Measurements from ENCODE around the gene SMG6. TPM values are rescaled to one million over a fixed set of nuclear protein-coding genes. Genes with fewer than 3 reads are reported as not detected.

The SMG6 gene
- 30.3 and 46.1 TPM in 2 replicates for total RNA-seq

DNA sequence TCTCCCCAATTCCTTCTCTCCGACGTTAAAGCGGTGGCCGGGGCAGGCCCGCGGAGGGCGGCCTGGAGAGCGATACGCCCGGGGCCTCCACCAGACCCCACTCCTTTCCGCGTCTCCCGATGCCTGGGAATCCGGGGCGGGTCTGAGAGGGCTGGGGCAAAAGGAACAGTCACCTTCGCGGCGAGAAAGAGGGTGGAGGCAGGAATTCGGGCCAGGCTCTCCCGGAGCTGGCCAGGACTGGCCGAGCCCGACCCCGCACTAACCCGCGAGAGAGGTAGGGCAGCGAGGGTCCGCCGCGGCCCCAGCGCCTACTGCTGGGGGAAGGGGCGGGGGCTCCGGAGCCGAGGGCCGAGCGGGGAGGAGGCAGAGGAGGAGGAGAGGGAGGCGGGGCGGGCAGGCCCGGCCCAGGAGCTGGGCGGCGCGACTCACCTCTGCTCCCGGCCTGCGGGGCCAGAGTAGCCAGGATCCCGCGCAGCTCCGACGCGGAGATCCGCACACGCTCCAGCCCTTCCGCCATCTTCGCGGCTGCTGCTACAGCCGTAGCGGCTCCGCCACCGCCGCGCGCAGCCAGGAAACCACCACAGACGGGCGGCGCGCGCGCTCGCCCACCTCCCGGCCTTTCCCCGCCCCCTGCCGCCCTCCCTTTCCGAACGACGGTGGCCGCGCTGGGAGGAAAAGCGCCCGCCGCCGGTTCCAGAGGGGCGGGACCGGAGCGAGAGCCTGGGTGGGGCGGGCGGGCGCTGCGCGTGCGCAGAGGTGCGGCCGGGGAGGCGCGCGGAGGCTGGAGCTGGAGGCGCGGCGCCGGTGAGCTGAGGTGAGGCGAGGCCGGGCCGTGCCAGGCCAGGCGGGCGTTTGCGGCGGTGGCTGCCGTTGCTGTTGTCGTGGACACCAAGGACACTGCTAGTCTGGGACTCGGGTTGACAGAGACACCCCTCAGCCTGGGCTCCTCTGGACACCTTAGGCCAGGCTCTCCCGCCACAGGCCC, at the start of gene SMG6, which contains the start of gene SRR:
SMG6 (minus strand) TSS at position 582 of the 985 bp plus-strand sequence; CDS start at position 517, 65 bp downstream.
SRR (plus strand) TSS at position 747 of the 985 bp plus-strand sequence. CDS start 11,611 bp downstream, outside the sequence.

DNA sequence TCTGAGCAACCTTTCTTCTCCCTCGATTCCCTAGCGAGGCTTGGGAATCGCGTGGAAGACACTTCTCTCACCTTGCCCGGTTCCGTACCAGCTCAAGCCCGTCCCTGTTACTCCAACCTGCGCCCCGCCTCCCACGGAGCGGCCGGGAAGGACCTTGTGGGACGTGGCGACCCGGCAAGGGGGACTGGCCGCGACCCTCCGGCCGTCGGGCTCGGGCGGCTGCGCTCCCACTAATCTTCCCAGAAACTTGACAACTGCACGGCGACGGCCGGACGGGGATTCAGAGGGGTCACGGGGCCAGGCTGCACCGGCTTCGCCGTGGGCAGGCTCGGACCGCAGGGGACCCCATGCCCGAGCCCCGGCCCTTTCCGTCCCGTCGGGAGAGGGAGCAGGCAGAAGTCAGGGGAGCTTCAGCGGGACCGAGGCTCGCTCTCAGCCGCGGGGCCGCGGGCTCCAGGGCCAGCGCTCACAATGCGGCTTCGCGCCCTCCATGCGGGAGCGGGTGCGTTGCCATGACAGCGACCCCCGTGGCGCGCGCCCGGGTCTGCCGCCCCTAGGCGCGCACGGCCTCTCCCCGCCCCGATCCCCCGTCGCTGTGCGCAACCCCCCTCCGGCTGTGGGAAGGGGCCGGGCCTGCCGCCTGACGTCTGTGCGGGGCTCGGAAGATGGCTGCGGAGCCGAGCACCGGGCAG, 33.4 kb upstream of the SMG6 start, which contains the start of gene SGSM2:
SGSM2 (plus strand) TSS at position 650 of the 692 bp plus-strand sequence. CDS start 188 bp downstream, outside the sequence.

DNA sequence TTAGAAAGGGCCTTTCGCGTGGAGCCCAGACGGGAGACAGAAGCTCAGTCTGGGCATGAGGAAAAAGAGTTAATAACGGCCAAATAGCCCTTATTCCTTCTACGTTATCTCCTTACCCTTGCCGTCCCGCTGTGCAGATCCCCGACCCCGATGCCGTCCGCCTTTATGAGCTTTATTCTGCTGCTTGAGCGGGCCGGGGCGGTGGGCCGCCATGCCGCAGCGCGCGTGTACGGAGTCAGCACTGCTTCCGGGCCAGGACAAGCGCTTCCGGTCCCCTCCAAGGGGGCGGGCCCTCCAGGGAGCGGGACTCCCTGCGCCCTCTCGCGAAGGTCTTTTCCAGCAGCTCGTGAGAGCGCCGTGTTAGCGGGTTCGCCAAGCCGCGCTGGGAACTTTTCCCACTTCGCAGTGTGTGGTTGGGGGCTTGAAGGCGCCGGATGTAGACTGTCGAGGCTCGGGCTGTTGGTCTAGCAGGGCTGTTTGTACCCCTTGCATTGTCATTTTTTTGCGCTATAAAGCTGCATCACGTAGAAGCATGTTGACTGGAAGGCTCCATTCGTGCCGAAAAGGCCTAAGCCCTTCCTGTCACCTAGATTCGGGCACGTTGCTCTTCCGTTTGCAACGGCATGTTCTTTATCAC, 32.7 kb upstream of the SMG6 start, which contains the start of gene TSR1:
TSR1 (minus strand) TSS at position 243 of the 637 bp plus-strand sequence; CDS start at position 213, 30 bp downstream.

DNA sequence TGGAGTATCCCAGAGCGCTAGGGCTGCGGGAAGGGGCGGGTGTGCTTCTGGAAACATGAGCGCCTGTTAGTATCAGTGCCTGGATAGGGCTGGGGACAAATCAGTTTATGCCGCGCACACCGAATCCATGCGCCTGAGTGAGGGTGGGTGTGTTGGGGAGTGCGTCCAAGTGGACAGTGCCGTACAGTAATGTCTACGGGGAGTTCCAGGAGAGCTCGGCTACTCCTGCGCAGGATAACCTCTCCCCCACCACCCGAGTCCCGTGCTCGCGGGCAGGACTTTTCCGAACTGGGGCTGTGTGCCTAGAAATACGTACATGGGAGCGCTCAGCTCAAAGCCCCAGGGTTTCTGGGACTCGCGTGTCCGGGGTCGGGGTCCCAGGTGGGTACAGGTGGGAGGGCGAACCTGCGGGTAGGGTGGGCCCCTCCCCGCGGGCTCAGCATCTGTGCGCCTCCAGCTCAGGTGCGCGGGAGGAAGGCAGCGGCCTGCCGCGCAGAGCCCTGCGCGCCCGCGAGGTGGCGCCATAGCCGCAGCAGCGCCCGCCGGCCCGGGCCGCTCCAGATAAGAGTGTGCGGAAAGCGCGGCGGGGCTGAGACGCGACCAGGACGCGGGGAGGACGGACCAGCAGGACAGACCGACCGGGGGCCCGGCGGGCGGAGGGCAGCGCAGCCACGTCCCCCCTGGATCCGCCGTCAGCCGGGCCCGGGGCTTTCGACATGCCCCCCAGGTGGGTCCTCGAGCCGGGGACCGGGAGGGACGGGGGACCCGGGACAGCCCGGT, 248.9 kb downstream of the SMG6 start, which contains the start of gene HIC1:
HIC1 (plus strand) TSS at position 592 of the 780 bp plus-strand sequence. CDS start 1,588 bp downstream, outside the sequence.

DNA sequence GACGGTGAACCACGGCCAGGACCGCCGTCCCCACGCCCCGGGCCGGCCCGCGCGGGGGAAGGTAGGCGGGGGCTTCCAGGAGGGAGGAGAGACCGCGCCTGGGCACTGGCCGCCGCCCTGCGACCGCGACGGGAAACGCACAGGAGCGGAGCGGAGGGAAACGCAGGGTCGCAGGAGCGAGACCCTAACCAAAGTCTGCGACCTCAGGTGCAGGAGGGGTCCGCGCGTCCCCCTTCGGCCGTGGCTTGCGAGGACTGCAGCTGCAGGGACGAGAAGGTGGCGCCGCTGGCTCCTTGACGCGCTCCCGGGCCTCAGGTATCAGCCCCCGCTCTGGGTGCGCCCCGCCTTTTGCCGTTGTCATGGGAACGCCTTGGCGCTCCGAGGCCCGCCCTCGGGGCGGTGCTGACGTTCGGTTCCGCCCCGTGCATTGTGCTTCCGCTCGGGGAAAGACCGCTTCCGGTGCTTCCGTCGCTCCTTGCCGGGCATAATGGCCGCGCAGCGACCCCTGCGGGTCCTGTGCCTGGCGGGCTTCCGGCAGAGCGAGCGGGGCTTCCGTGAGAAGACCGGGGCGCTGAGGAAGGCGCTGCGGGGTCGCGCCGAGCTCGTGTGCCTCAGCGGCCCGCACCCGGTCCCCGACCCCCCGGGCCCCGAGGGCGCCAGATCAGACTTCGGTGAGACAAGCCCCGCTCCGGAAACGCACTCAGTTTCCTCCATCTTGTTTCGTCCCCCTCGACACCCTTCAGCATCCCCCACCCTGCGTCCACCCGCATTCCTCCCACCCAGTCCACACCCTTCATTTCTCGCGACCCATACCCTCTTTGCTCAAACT, 261.8 kb downstream of the SMG6 start, which contains the start of gene OVCA2:
OVCA2 (plus strand) TSS at position 462 of the 829 bp plus-strand sequence; CDS start at position 488, 26 bp downstream.

DNA sequence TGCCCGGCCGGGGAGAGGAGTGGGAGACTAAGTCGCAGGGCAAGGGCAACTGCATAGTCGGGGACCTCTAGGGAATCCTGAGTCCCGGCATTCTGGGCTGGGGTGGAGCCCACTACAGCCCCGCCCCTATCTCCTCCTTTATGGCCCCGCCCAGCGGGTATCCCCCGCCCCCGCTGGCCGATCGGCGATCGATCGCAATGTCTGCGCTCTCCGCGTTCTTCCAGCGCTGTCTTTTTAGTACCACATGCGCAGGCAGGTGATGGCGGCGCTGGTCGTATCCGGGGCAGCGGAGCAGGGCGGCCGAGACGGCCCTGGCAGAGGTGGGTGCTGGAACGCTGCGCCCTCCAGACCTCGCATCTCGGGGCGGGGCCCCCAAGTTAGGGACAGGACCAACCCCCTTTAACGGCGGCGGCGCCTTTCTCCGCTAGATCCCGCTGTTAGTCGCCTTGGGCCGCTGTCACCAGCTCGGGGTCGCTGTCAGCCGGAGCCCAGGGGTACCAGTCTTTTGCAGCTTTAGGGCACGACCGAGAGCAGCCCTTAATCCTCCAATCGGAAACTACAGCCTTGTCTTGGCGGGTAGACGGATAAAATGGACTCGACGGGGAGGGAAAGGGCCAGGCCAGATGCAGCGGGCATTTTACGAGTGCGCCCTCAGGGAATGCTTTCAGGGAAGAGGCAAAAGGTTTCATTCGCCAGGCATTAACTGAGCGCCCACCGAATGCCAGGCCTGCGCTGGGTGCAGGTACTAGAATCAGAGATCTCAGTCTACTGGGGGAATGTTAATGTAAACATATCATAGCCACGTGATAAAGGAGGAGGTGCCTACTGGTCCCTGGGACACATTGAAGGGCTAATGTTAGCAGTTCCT, 273.4 kb downstream of the SMG6 start, which contains the start of gene DPH1:
DPH1 (plus strand) TSS at position 243 of the 868 bp plus-strand sequence; CDS start at position 260, 17 bp downstream.

DNA sequence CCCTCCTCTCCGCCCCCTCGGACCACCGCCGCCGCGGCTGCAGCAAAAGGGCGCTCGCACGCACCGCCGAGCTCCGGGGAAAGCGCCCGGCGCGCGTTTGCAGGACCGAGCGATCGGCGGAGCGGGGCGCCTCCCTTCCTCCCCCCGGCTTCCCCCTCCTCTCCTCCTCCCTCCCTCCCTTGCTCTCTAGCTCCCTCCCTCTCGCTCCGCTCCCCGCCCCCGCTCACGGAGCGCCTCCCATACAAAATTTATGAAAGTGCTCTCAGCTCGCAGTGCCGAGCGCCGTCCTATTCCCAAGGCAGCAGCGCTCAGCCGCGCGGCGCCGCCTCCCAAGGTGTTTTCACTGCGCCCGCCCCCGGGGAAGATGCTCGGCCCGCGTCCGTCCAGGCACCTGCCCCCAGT, 278.4 kb downstream of the SMG6 start, which contains the start of gene RTN4RL1:
RTN4RL1 (minus strand) TSS at position 115 of the 402 bp plus-strand sequence. CDS start 469 bp downstream, outside the sequence.

Other genes with a start within 250 kb of the SMG6 start
- 112 and 136 TPM in 2 replicates for gene HIC1, start 248.7 kb downstream of the SMG6 start, total RNA-seq
- 13.3 and 16.4 TPM in 2 replicates for gene SRR, start 165 bp upstream of the SMG6 start, total RNA-seq
- gene TSR1, start 32.7 kb upstream of the SMG6 start, total RNA-seq: 39.8 and 40.1 TPM in 2 replicates
- gene SGSM2, start 33.7 kb upstream of the SMG6 start, total RNA-seq: 12.9 and 20.5 TPM in 2 replicates
- 5.0 and 15.9 TPM in 2 replicates for gene MNT, start 97.3 kb upstream of the SMG6 start, total RNA-seq
- 12.4 and 16.3 TPM in 2 replicates for gene METTL16, start 208.1 kb upstream of the SMG6 start, total RNA-seq

All from myometrial cell (primary cell).